IMR-90 (cell line): ENCODE results near the gene PNKD. TPM values are rescaled to one million over a fixed set of nuclear protein-coding genes. Genes with fewer than 3 reads are reported as not detected.

Source experiments
- ATAC-seq: fragments of 200-7000 bp; cut with Tn5 transposase; 2 replicates; pipeline ENCODE4 v1.9.1; 2020; ENCODE audit warnings: low read depth, mild to moderate bottlenecking, moderate library complexity
- BruUV-seq: library from RNA; stranded (reverse); fragments of 400-500 nt; replicated peaks from 2 replicates; lab custom pipeline; 2021; lab: Mats Ljungman, UMichigan
- CTCF ChIA-PET: fragments of 300-600 bp; formaldehyde crosslinking; extraction: SDS; loops from one replicate; lab custom pipeline; 2021; ENCODE audit warnings: antibody characterized with exemption; lab: Yijun Ruan, JAX
- POLR2A ChIA-PET: fragments of 300-600 bp; sonication (Branson Sonifier 250); formaldehyde crosslinking; loops from one replicate; lab custom pipeline; 2022; ENCODE audit warnings: antibody characterized with exemption; ENCODE audit not compliant: unreplicated experiment; lab: Charles Lee
- DNase-seq: peaks from one replicate; pipeline ENCODE4 v3.0.0; 2013
- H2AFZ ChIP-seq: replicated peaks from 2 replicates; pipeline ENCODE3; 2013; ENCODE audit warnings: low read length, mild to moderate bottlenecking; ENCODE audit not compliant: poor library complexity
- H2AK5ac ChIP-seq: 2 replicates; pipeline ENCODE4 v1.6.1; 2013; ENCODE audit warnings: low read depth, low read length, inconsistent platforms
- H2AK9ac ChIP-seq: replicated peaks from 2 replicates; pipeline ENCODE3; 2013; ENCODE audit warnings: mild to moderate bottlenecking, low read depth, low read length, moderate library complexity; ENCODE audit not compliant: poor library complexity
- H2BK120ac ChIP-seq: 2 replicates; pipeline ENCODE4 v1.6.1; 2013; ENCODE audit warnings: low read depth, low read length, inconsistent platforms
- H2BK15ac ChIP-seq: 3 replicates; pipeline ENCODE4 v1.6.1; 2013; ENCODE audit warnings: low read depth, low read length, inconsistent platforms
- H2BK20ac ChIP-seq: 2 replicates; pipeline ENCODE4 v1.6.1; 2013; ENCODE audit warnings: low read depth, mild to moderate bottlenecking, inconsistent platforms, low read length, moderate library complexity
- H2BK5ac ChIP-seq: 2 replicates; pipeline ENCODE4 v1.6.1; 2013; ENCODE audit warnings: mild to moderate bottlenecking, low read depth, low read length, inconsistent platforms; ENCODE audit not compliant: poor library complexity, severe bottlenecking
- H3K14ac ChIP-seq: replicated peaks from 2 replicates; pipeline ENCODE4 v1.6.1; 2013; ENCODE audit warnings: low read depth, low read length, inconsistent platforms
- H3K18ac ChIP-seq: 2 replicates; pipeline ENCODE4 v1.6.1; 2013; ENCODE audit warnings: low read depth, low read length, control low read depth
- H3K23ac ChIP-seq: 2 replicates; pipeline ENCODE4 v1.6.1; 2013; ENCODE audit warnings: low read depth, low read length, inconsistent platforms
- H3K27ac ChIP-seq: 2 replicates; pipeline ENCODE4 v1.5.1; 2013; ENCODE audit warnings: mild to moderate bottlenecking, control low read depth, low read length; ENCODE audit not compliant: insufficient read depth
- H3K27me3 ChIP-seq: 2 replicates; pipeline ENCODE4 v1.6.1; 2013; ENCODE audit warnings: low read length; ENCODE audit not compliant: control insufficient read depth, insufficient read depth
- H3K36me3 ChIP-seq: 2 replicates; pipeline ENCODE4 v1.6.1; 2013; ENCODE audit warnings: low read length, mixed read lengths; ENCODE audit not compliant: control insufficient read depth, insufficient read depth
- H3K4ac ChIP-seq: 2 replicates; pipeline ENCODE4 v1.6.1; 2013; ENCODE audit warnings: low read depth, low read length, inconsistent platforms
- H3K4me1 ChIP-seq: 2 replicates; pipeline ENCODE4 v1.6.1; 2013; ENCODE audit warnings: low read length, mixed read lengths; ENCODE audit not compliant: control insufficient read depth, insufficient read depth
- H3K4me2 ChIP-seq: 2 replicates; pipeline ENCODE4 v1.6.1; 2013; ENCODE audit warnings: low read depth, mild to moderate bottlenecking, control low read depth, low read length, moderate library complexity
- H3K4me3 ChIP-seq: 2 replicates; pipeline ENCODE4 v1.5.1; 2013; ENCODE audit warnings: low read depth, mild to moderate bottlenecking, control low read depth, low read length, moderate library complexity; ENCODE audit not compliant: insufficient read depth
- H3K56ac ChIP-seq: 2 replicates; pipeline ENCODE4 v1.6.1; 2013; ENCODE audit warnings: low read length, inconsistent platforms; ENCODE audit not compliant: insufficient read depth; ENCODE audit errors: extremely low read depth
- H3K79me1 ChIP-seq, 2 experiments: 2 replicates each; pipeline ENCODE4 v1.6.1; 2013; ENCODE audit warnings: low read length in 2 of 2, inconsistent platforms in 1 of 2, low read depth in 1 of 2
- H3K9ac ChIP-seq: 2 replicates; pipeline ENCODE4 v1.6.1; 2013; ENCODE audit warnings: low read depth, low read length, control low read depth
- H3K9me1 ChIP-seq: 2 replicates; pipeline ENCODE4 v1.6.1; 2013; ENCODE audit warnings: low read length, inconsistent platforms; ENCODE audit not compliant: insufficient read depth
- H3K9me3 ChIP-seq: 2 replicates; pipeline ENCODE4 v1.6.1; 2013; ENCODE audit warnings: low read length; ENCODE audit not compliant: control insufficient read depth, insufficient read depth
- H4K20me1 ChIP-seq: 2 replicates; pipeline ENCODE4 v1.6.1; 2013; ENCODE audit warnings: low read length, inconsistent platforms; ENCODE audit not compliant: insufficient read depth
- H4K5ac ChIP-seq: 2 replicates; pipeline ENCODE4 v1.6.1; 2013; ENCODE audit warnings: mild to moderate bottlenecking, low read depth, low read length, control low read depth
- H4K8ac ChIP-seq, 2 experiments: 2 replicates each; pipeline ENCODE4 v1.6.1; 2013; ENCODE audit warnings: low read depth in 2 of 2, low read length in 2 of 2, control low read depth in 1 of 2, inconsistent platforms in 1 of 2
- H4K91ac ChIP-seq: 2 replicates; pipeline ENCODE4 v1.6.1; 2013; ENCODE audit warnings: low read depth, low read length, inconsistent platforms; ENCODE audit not compliant: insufficient read depth
- BHLHE40 ChIP-seq: fragments of 150-350 bp; IDR thresholded peaks from 2 replicates; pipeline ENCODE4 v1.6.1; 2016; ENCODE audit warnings: mild to moderate bottlenecking, low read depth, low read length
- CEBPB ChIP-seq: IDR thresholded peaks from 2 replicates; pipeline ENCODE4 v1.6.1; 2012; ENCODE audit warnings: low read depth, low read length, improper control_type of control experiment
- CHD1 ChIP-seq: IDR thresholded peaks from 2 replicates; pipeline ENCODE4 v1.6.1; 2012; ENCODE audit warnings: low read depth, low read length, improper control_type of control experiment
- CTCF ChIP-seq: conservative IDR thresholded peaks from 2 replicates; pipeline ENCODE4 v1.5.1; 2012; ENCODE audit warnings: mild to moderate bottlenecking, low read depth, low read length, improper control_type of control experiment
- FOS ChIP-seq: fragments of 150-350 bp; IDR thresholded peaks from 2 replicates; pipeline ENCODE4 v1.6.1; 2016; ENCODE audit warnings: low read depth, low read length
- MAFK ChIP-seq: IDR thresholded peaks from 2 replicates; pipeline ENCODE4 v1.6.1; 2012; ENCODE audit warnings: low read depth, low read length, improper control_type of control experiment
- MAZ ChIP-seq: IDR thresholded peaks from 2 replicates; pipeline ENCODE4 v1.6.1; 2012; ENCODE audit warnings: low read depth, mild to moderate bottlenecking, low read length, improper control_type of control experiment, moderate library complexity, borderline replicate concordance
- MXI1 ChIP-seq: IDR thresholded peaks from 2 replicates; pipeline ENCODE4 v1.6.1; 2012; ENCODE audit warnings: low read depth, mild to moderate bottlenecking, low read length, moderate library complexity, borderline replicate concordance
- NFE2L2 ChIP-seq: fragments of 150-350 bp; IDR thresholded peaks from 2 replicates; pipeline ENCODE4 v1.6.1; 2016; ENCODE audit warnings: low read depth, mild to moderate bottlenecking, low read length
- POLR2A ChIP-seq: IDR thresholded peaks from 2 replicates; pipeline ENCODE4 v1.6.1; 2012; ENCODE audit warnings: mild to moderate bottlenecking, low read depth, low read length
- RAD21 ChIP-seq: IDR thresholded peaks from 2 replicates; pipeline ENCODE4 v1.6.1; 2012; ENCODE audit warnings: low read length, improper control_type of control experiment
- RCOR1 ChIP-seq: IDR thresholded peaks from 2 replicates; pipeline ENCODE4 v1.6.1; 2012; ENCODE audit warnings: mild to moderate bottlenecking, low read length, improper control_type of control experiment; ENCODE audit not compliant: insufficient replicate concordance
- RFX5 ChIP-seq: IDR thresholded peaks from 2 replicates; pipeline ENCODE4 v1.8.0; 2012; ENCODE audit warnings: low read depth, mild to moderate bottlenecking, low read length, moderate library complexity
- USF2 ChIP-seq: fragments of 150-350 bp; IDR thresholded peaks from 2 replicates; pipeline ENCODE4 v1.6.1; 2017; ENCODE audit warnings: mild to moderate bottlenecking, antibody characterized with exemption, low read length, low read depth
- WGBS, 2 experiments: methylation state at CpG; one replicate each; pipeline versions ENCODE4 v1.1.5 to v1.1.7; 2013; ENCODE audit warnings: missing lambda C conversion rate in 2 of 2; ENCODE audit not compliant: insufficient read length in 1 of 2; ENCODE audit errors: extremely low coverage in 2 of 2; 5-methylcytosine and 5-hydroxymethylcytosine counted together
- dilution Hi-C: fragments of 300-500 bp; cut with HindIII; formaldehyde crosslinking; loops from one replicate; pipeline ENCODE4 v1.14.3; 2018; ENCODE audit warnings: low sequenced_read_pairs; ENCODE audit not compliant: unreplicated experiment
- in situ Hi-C: fragments of 300-500 bp; cut with MboI; formaldehyde crosslinking; loops from 3 replicates; pipeline ENCODE4 v1.14.3; 2019; ENCODE audit warnings: low sequenced_read_pairs, inconsistent platforms, mixed read lengths
- intact Hi-C: fragments of 100-400 bp; cut with micrococcal nuclease; formaldehyde crosslinking; loops from 2 replicates; pipeline ENCODE4 v1.10.0; 2022
- polyA plus RNA-seq, 3 experiments: library from polyadenylated mRNA; depleted of rRNA; stranded (reverse); fragments of >200 nt; gene quantifications; 2 replicates each; pipeline ENCODE4 v1.2.3, GENCODE V29; 2012; ENCODE audit warnings: low replicate concordance in 1 of 3
- total RNA-seq: library from RNA; depleted of rRNA; stranded (reverse); fragments of >200 nt; gene quantifications from 2 replicates; pipeline ENCODE4 v1.2.3, GENCODE V29; 2012
- TF ChIP-seq, protein P1 (sequence below): fragments of 150-350 bp; IDR thresholded peaks from 2 replicates; pipeline ENCODE4 v1.6.1; 2016; ENCODE audit warnings: low read depth, mild to moderate bottlenecking, low read length, moderate library complexity, borderline replicate concordance

PNKD gene
- total and polyA plus RNA-seq, 2 of the 4 experiments (the other 2 are of a cell fraction): 19.2 to 68.5 TPM

GRCh38 chr2:218382785-218383184 is 112.5 kb downstream of the PNKD start:
- TF ChIP-seq CHD1 (no peak), RFX5 (no peak), NFE2L2 (no peak), BHLHE40 (no peak), FOS (no peak), POLR2A (no peak), USF2 (no peak), CTCF (no peak), MAZ (no peak), MAFK (no peak), RAD21 (no peak), CEBPB (no peak), MXI1 (no peak), RCOR1 (no peak)
- TF ChIP-seq, protein P1, sequence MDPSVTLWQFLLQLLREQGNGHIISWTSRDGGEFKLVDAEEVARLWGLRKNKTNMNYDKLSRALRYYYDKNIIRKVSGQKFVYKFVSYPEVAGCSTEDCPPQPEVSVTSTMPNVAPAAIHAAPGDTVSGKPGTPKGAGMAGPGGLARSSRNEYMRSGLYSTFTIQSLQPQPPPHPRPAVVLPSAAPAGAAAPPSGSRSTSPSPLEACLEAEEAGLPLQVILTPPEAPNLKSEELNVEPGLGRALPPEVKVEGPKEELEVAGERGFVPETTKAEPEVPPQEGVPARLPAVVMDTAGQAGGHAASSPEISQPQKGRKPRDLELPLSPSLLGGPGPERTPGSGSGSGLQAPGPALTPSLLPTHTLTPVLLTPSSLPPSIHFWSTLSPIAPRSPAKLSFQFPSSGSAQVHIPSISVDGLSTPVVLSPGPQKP: no peak
- Histone ChIP-seq H3K4me1 (peaks cover 2% of the 10 kb centered on the region), H2AFZ (no peak overlapping the region), H3K4me3 (no peak overlapping the region), H2AK9ac (no peak overlapping the region), H4K5ac (no peak overlapping the region), H3K9me1 (no peaks in the 10 kb centered on the region), H4K91ac (no peak overlapping the region), H3K4me2 (no peak overlapping the region), H3K56ac (no peak overlapping the region), H3K79me1 (no peaks in the 10 kb centered on the region), H3K14ac (no peak overlapping the region), H3K27me3 (peaks cover 23% of the 10 kb centered on the region), H3K23ac (no peak overlapping the region), H3K4ac (no peak overlapping the region), H2BK120ac (no peak overlapping the region), H4K8ac (no peak overlapping the region), H2AK5ac (no peak overlapping the region), H2BK20ac (no peak overlapping the region), H3K9ac (no peak overlapping the region), H2BK5ac (no peak overlapping the region), H3K27ac (no peak overlapping the region), H4K20me1 (no peaks in the 10 kb centered on the region), H2BK15ac (no peak overlapping the region), H3K36me3 (no peaks in the 10 kb centered on the region), H3K9me3 (no peaks in the 10 kb centered on the region), H3K18ac (no peak overlapping the region)
- intact Hi-C loops (no loop called here), in situ Hi-C loops (no loop called here), dilution Hi-C loops (no loop called here)
- 100% methylated on average over 1 of the region's 6 CpGs; no CpG with 5 or more reads in 1 of the 2 experiments for WGBS, 2 experiments
- no peak for ATAC-seq
- DNase-seq: no peak
- BruUV-seq: no TSS peak
- CTCF ChIA-PET: no interaction called here
- POLR2A ChIA-PET: no interaction called here
